GM19395 (cell line): ENCODE data around the gene NUDT4B.
"Not testable (repeated sequence)": the region's sequence is repeated elsewhere in the genome, so short reads cannot be mapped to it uniquely, and the experiment has no call there.

Experiments
- ATAC-seq: cut with Tn5 transposase; IDR thresholded peaks from one replicate; pipeline ENCODE4 v1.9.1; 2021; ENCODE audit warnings: mild to moderate bottlenecking, moderate library complexity; ENCODE audit not compliant: unreplicated experiment

Gene NUDT4B

DNA sequence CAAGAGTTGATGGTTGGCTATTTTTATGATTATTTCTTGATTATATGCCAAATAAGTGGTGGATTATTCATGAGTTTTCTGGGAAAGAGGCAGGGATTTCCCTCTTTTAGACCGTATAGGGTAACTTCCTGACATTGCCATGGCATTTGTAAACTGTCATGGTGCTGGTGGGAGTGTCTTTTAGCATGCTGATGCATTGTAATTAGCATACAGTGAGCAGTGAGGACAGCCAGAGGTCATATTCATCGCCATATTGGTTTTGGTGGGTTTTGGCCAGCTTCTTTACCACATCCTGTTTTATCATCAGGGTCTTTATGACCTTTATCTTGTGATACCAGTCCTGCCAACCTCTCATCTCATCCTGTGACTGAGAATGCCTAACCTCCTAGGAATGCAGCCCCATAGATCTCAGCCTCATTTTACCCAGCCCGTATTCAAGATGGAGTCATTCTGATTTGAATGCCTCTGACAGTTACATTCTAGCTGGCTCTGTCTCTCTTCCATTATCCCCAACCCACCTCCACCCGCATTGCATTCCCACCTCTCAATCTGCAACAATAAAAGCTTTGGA, 45.3 kb downstream of the NUDT4B start:
- not testable (repeated sequence) for ATAC-seq
